NCI-H2107 treated with DMSO at 0.1 percent for 48 hours (cell line): ENCODE data around the gene ASB15.
A peak's percentile ranks its signal among the peaks of the same experiment; 100 is the strongest.

Source experiments
- DNase-seq: peaks from one replicate; lab custom pipeline; 2025; ENCODE audit not compliant: unreplicated experiment; lab: John Stamatoyannopoulos, UW

Gene ASB15

GRCh38 chr7:123594813-123595241 is 6.8 kb upstream of the ASB15 start:
- peak; percentile 85 for DNase-seq

GRCh38 chr7:123598657-123599056 is 3.0 kb upstream of the ASB15 start:
- no peak for DNase-seq

GRCh38 chr7:123599766-123600165 is 1.9 kb upstream of the ASB15 start:
- DNase-seq = no peak

- DNase-seq = no peak
These were observed 745 bp upstream of the ASB15 start for GRCh38 chr7:123600876-123601275.

GRCh38 chr7:123602648-123603047 is 1.0 kb downstream of the ASB15 start:
- DNase-seq = no peak

GRCh38 chr7:123604739-123605138 is 3.1 kb downstream of the ASB15 start:
- no peak for DNase-seq

- no peak for DNase-seq
These were observed 5.9 kb downstream of the ASB15 start for GRCh38 chr7:123607423-123607975.

GRCh38 chr7:123608991-123609882 is 7.6 kb downstream of the ASB15 start:
- DNase-seq = no peak

- no peak for DNase-seq
These were observed 8.2 kb downstream of the ASB15 start for GRCh38 chr7:123609883-123610239.

- DNase-seq = no peak
These were observed 10.4 kb downstream of the ASB15 start for GRCh38 chr7:123612024-123612423.

GRCh38 chr7:123615344-123615743 is 13.7 kb downstream of the ASB15 start:
- no peak for DNase-seq

- no peak for DNase-seq
These were observed 14.6 kb downstream of the ASB15 start for GRCh38 chr7:123616223-123616622.

- no peak for DNase-seq
These were observed 20.1 kb downstream of the ASB15 start for GRCh38 chr7:123621707-123622106.

- peak; percentile 88 for DNase-seq
These were observed 21.2 kb downstream of the ASB15 start for GRCh38 chr7:123622660-123623386.

- DNase-seq = no peak
These were observed 23.0 kb downstream of the ASB15 start for GRCh38 chr7:123624527-123625183.

GRCh38 chr7:123625254-123625653 is 23.6 kb downstream of the ASB15 start:
- DNase-seq = no peak

GRCh38 chr7:123627851-123628250 is 26.2 kb downstream of the ASB15 start:
- DNase-seq = peak; percentile 46

GRCh38 chr7:123628829-123629228 is 27.2 kb downstream of the ASB15 start:
- no peak for DNase-seq

GRCh38 chr7:123629281-123629680 is 27.7 kb downstream of the ASB15 start:
- no peak for DNase-seq

- DNase-seq = no peak
These were observed 31.2 kb downstream of the ASB15 start for GRCh38 chr7:123632808-123633207.

- no peak for DNase-seq
These were observed 31.9 kb downstream of the ASB15 start for GRCh38 chr7:123633553-123633952.
